Calu3 (cell line): ENCODE measurements around the gene HMGN4. TPM values are rescaled to one million over a fixed set of nuclear protein-coding genes. Genes with fewer than 3 reads are reported as not detected.

ENCODE experiments used
- BruUV-seq: library from RNA; stranded (reverse); fragments of 400-500 nt; replicated peaks from 2 replicates; lab custom pipeline; 2021; lab: Mats Ljungman, UMichigan
- CTCF ChIA-PET: fragments of 300-600 bp; sonication (Branson Sonifier 250); formaldehyde crosslinking; loops from one replicate; lab custom pipeline; 2022; ENCODE audit warnings: antibody characterized with exemption; lab: Charles Lee
- DNase-seq: peaks from one replicate; pipeline ENCODE4 v3.0.0; 2022
- H3K27ac Mint-ChIP-seq: one replicate; pipeline ENCODE4 v1.8.0; 2022; ENCODE audit warnings: mixed read lengths; ENCODE audit not compliant: unreplicated experiment
- H3K27me3 Mint-ChIP-seq: one replicate; pipeline ENCODE4 v1.8.0; 2022; ENCODE audit warnings: mixed read lengths; ENCODE audit not compliant: unreplicated experiment
- H3K36me3 Mint-ChIP-seq: one replicate; pipeline ENCODE4 v1.8.0; 2022; ENCODE audit warnings: mild to moderate bottlenecking, moderate library complexity, mixed read lengths; ENCODE audit not compliant: insufficient read depth, unreplicated experiment
- H3K4me1 Mint-ChIP-seq: one replicate; pipeline ENCODE4 v1.8.0; 2022; ENCODE audit warnings: mild to moderate bottlenecking, low read depth, mixed read lengths; ENCODE audit not compliant: unreplicated experiment
- H3K4me3 Mint-ChIP-seq: one replicate; pipeline ENCODE4 v1.8.0; 2022; ENCODE audit warnings: mild to moderate bottlenecking, low read depth, moderate library complexity, mixed read lengths; ENCODE audit not compliant: unreplicated experiment
- H3K9me3 Mint-ChIP-seq: one replicate; pipeline ENCODE4 v1.8.0; 2022; ENCODE audit warnings: low read depth, mixed read lengths; ENCODE audit not compliant: unreplicated experiment
- CTCF ChIP-seq: fragments of 200-600 bp; IDR thresholded peaks from one replicate; pipeline ENCODE4 v1.8.0; 2022; ENCODE audit warnings: antibody characterized with exemption; ENCODE audit not compliant: unreplicated experiment
- intact Hi-C: fragments of 100-400 bp; cut with micrococcal nuclease; formaldehyde crosslinking; loops from one replicate; pipeline ENCODE4 v1.10.0; 2022; ENCODE audit not compliant: unreplicated experiment
- total RNA-seq: library from RNA; stranded (reverse); gene quantifications from 2 replicates; pipeline ENCODE4 v1.2.3, GENCODE V29; 2022

HMGN4 gene
- total RNA-seq, 1 experiment from 2014 or later: 60.0 TPM

- Mint-ChIP-seq H3K4me1 (no peaks in the 10 kb centered on the region), H3K36me3 (no peaks in the 10 kb centered on the region), H3K27ac (no peak overlapping the region), H3K27me3 (peaks cover 7% of the 10 kb centered on the region), H3K9me3 (no peaks in the 10 kb centered on the region), H3K4me3 (no peak overlapping the region)
- TF ChIP-seq CTCF: no peak
- intact Hi-C loops: loop anchor here (10.0 kb wide), 1 partner anchor 418 kb away; no protein-coding TSS in a partner anchor
- CTCF ChIA-PET: interaction anchor here (2.1 kb wide), 1 partner anchor 251 kb away, joined by 7 read pairs; no protein-coding TSS in a partner anchor
- DNase-seq: no peak
- BruUV-seq: no TSS peak
Observed at GRCh38 chr6:26592649-26593048, 54.5 kb downstream of the HMGN4 start.

- H3K27me3 Mint-ChIP-seq: peaks cover 7% of the 10 kb centered on the region
- no peaks in the 10 kb centered on the region for H3K36me3 Mint-ChIP-seq
- no peak for TF ChIP-seq CTCF
- H3K4me1 Mint-ChIP-seq: peaks cover 8% of the 10 kb centered on the region
- intact Hi-C loops: loop anchor here (10.0 kb wide), 1 partner anchor 419 kb away; no protein-coding TSS in a partner anchor
- BruUV-seq: no TSS peak
- CTCF ChIA-PET: interaction anchor here (1.0 to 2.1 kb wide), 3 partner anchors 10 to 257 kb away, joined by 3 to 7 read pairs (median 4); no protein-coding TSS in a partner anchor
- no peaks in the 10 kb centered on the region for H3K9me3 Mint-ChIP-seq
- no peak for DNase-seq
- no peak overlapping the region for H3K4me3 Mint-ChIP-seq
- no peak overlapping the region for H3K27ac Mint-ChIP-seq
Observed at GRCh38 chr6:26593278-26594130, 55.3 kb downstream of the HMGN4 start.

GRCh38 chr6:26594131-26594498 is 55.9 kb downstream of the HMGN4 start:
- H3K4me3 Mint-ChIP-seq: no peak overlapping the region
- no peak overlapping the region for H3K27ac Mint-ChIP-seq
- H3K27me3 Mint-ChIP-seq: peaks cover 7% of the 10 kb centered on the region
- no peak for DNase-seq
- no peak for TF ChIP-seq CTCF
- intact Hi-C loops: loop anchor here (10.0 kb wide), 1 partner anchor 419 kb away; no protein-coding TSS in a partner anchor
- no peaks in the 10 kb centered on the region for H3K36me3 Mint-ChIP-seq
- CTCF ChIA-PET: interaction anchor here (1.0 to 2.2 kb wide), 4 partner anchors 10 to 257 kb away, joined by 3 to 33 read pairs (median 14); no protein-coding TSS in a partner anchor
- BruUV-seq: no TSS peak
- H3K9me3 Mint-ChIP-seq: no peaks in the 10 kb centered on the region
- peaks cover 9% of the 10 kb centered on the region for H3K4me1 Mint-ChIP-seq

GRCh38 chr6:26594730-26595632 is 56.8 kb downstream of the HMGN4 start:
- CTCF ChIA-PET: interaction anchor here (0.7 to 2.2 kb wide), 17 partner anchors 17 to 539 kb away, joined by 3 to 33 read pairs (median 5); a partner anchor contains a TSS
- peak; percentile 49 for DNase-seq
- no peaks in the 10 kb centered on the region for H3K36me3 Mint-ChIP-seq
- intact Hi-C loops: loop anchor here (1.0 to 10.0 kb wide), 3 partner anchors 23 to 420 kb away; no protein-coding TSS in a partner anchor
- no peak overlapping the region for H3K27ac Mint-ChIP-seq
- no peaks in the 10 kb centered on the region for H3K9me3 Mint-ChIP-seq
- H3K4me1 Mint-ChIP-seq: peaks cover 9% of the 10 kb centered on the region
- H3K4me3 Mint-ChIP-seq: no peak overlapping the region
- BruUV-seq: no TSS peak
- H3K27me3 Mint-ChIP-seq: peaks cover 7% of the 10 kb centered on the region
- TF ChIP-seq CTCF: no peak
